DOHH2 (cell line): Measurements from ENCODE around the gene SYNPO2L.
"Not testable (repeated sequence)": the region's sequence is repeated elsewhere in the genome, so short reads cannot be mapped to it uniquely, and the experiment has no call there.

Experiments used
- CTCF ChIP-seq: fragments of 200-600 bp; sonication (generic); IDR thresholded peaks from one replicate; pipeline ENCODE4 v1.5.1; 2014; ENCODE audit warnings: antibody characterized with exemption, mild to moderate bottlenecking, low read depth, low read length; ENCODE audit not compliant: poor library complexity, severe bottlenecking
- EZH2phosphoT487 ChIP-seq: fragments of 200-600 bp; sonication (generic); IDR thresholded peaks from 2 replicates; pipeline ENCODE4 v1.6.1; 2017; ENCODE audit warnings: borderline replicate concordance, mild to moderate bottlenecking, antibody characterized with exemption, low read length, moderate library complexity, mixed read lengths

- not testable (repeated sequence) for TF ChIP-seq CTCF, EZH2phosphoT487
Measured at GRCh38 chr10:73687641-73688040, 31.8 kb upstream of the SYNPO2L start.
